ENCODE results near the gene FRMD4A. TPM values are rescaled to one million over a fixed set of nuclear protein-coding genes. Genes with fewer than 3 reads are reported as not detected.

FRMD4A gene
- total RNA-seq, 2 donors from 2014 or later = 18.9 to 46.1 TPM

GRCh38 chr10:14185316-14186045 lies 145.2 kb downstream of the FRMD4A start:
- no peak for ATAC-seq
- Histone ChIP-seq H3K4me3 (no peak overlapping the region), H3K36me3 (replicated peaks in 1 of 2; ENCODE audit: insufficient read depth in 1 of 2, low read depth in 2 of 2) (no peaks in the 10 kb centered on the region), H3K4me1 (no peaks in the 10 kb centered on the region), H3K27me3 (no peaks in the 10 kb centered on the region), H3K9me3 (no peaks in the 10 kb centered on the region), H3K27ac (no peak overlapping the region)
- no peak for TF ChIP-seq CTCF (IDR thresholded peaks at IDR 0.05)
- peak in 2 of 3 donors; percentile 32 to 34 for TF ChIP-seq POLR2A (IDR thresholded peaks at IDR 0.05)
- WGBS, 2 donors = 52 to 77% methylated on average over 6 to 7 of the region's 7 CpGs
- intact Hi-C loops (cut with DNase I) = no loop called here
- no peak for DNase-seq

- 75 to 93% methylated on average over 11 of the region's 11 CpGs for WGBS, 2 donors
These were observed 145.8 kb downstream of the FRMD4A start for GRCh38 chr10:14184841-14185315.

DNA sequence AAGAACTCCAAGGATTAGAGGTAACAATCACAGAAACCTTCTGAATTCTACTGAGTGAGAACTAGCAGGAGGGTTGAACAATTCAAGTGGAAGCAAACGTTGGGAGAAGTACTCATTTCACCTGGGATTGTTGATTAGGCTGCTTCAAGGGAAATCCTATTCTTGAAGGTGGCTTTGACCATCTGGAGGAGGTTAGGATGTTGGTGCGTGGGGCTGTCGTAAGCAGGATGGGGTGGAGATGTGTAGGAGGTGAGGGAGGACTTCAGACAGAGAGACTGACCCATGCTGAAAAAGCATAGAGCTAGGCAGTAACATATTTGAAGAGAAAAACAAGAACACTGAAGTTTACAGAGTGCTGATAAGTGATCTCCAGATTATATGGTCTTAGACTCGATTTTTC lies 147.9 kb downstream of the FRMD4A start:
- 57 to 62% methylated on average over 4 of the region's 4 CpGs for WGBS, 2 donors
- no peak for DNase-seq
- intact Hi-C loops (cut with DNase I) = no loop called here
- Histone ChIP-seq H3K27ac (no peak overlapping the region), H3K27me3 (no peaks in the 10 kb centered on the region), H3K9me3 (no peaks in the 10 kb centered on the region), H3K4me3 (no peak overlapping the region), H3K4me1 (peaks cover 11% of the 10 kb centered on the region), H3K36me3 (replicated peaks in 1 of 2; ENCODE audit: insufficient read depth in 1 of 2, low read depth in 2 of 2) (no peaks in the 10 kb centered on the region)
- no peak for ATAC-seq
- no peak for TF ChIP-seq POLR2A (IDR thresholded peaks at IDR 0.05)
- TF ChIP-seq CTCF (IDR thresholded peaks at IDR 0.05) = no peak

More at GRCh38 chr10:14184841-14185315, 145.8 kb downstream of the FRMD4A start:
- TF ChIP-seq POLR2A (IDR thresholded peaks at IDR 0.05) = no peak
- TF ChIP-seq CTCF (IDR thresholded peaks at IDR 0.05) = no peak
- H3K4me1 ChIP-seq = no peaks in the 10 kb centered on the region
- no peaks in the 10 kb centered on the region for H3K27me3 ChIP-seq
- intact Hi-C loops (cut with DNase I) = no loop called here
- ATAC-seq (no peak), DNase-seq (no peak)
- no peak overlapping the region for H3K4me3 ChIP-seq
- no peak overlapping the region for H3K27ac ChIP-seq
- H3K9me3 ChIP-seq = no peaks in the 10 kb centered on the region
- H3K36me3 ChIP-seq (replicated peaks in 1 of 2; ENCODE audit: insufficient read depth in 1 of 2, low read depth in 2 of 2) = no peaks in the 10 kb centered on the region

DNA sequence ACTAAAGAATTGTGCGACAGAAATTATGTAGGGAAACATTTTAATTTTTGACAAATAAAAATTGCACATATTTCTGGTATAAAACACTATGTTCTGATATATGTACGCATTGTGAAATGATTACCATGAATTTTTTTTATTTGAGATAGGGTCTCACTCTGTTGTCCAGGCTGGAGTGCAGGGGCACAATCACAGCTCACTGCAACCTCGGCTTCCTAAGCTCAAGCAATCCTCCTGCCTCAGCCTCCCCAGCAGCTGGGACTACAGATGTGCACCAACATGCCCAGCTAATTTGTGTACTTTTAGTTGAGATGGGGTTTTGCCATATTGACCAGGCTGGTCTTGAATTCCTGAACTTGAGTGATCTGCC lies 149.2 kb downstream of the FRMD4A start:
- H3K27ac ChIP-seq = no peak overlapping the region
- intact Hi-C loops (cut with DNase I) = no loop called here
- H3K4me1 ChIP-seq = peaks cover 19% of the 10 kb centered on the region
- H3K9me3 ChIP-seq = no peaks in the 10 kb centered on the region
- H3K36me3 ChIP-seq (replicated peaks in 1 of 2; ENCODE audit: insufficient read depth in 1 of 2, low read depth in 2 of 2) = no peaks in the 10 kb centered on the region
- no peak for TF ChIP-seq CTCF (IDR thresholded peaks at IDR 0.05)
- TF ChIP-seq POLR2A (IDR thresholded peaks at IDR 0.05) = no peak
- no peaks in the 10 kb centered on the region for H3K27me3 ChIP-seq
- no peak overlapping the region for H3K4me3 ChIP-seq
- ATAC-seq = no peak
- WGBS, 2 donors = 84 to 93% methylated on average over 3 of the region's 3 CpGs
- no peak for DNase-seq
